Progenitor cell of endocrine pancreas (in vitro differentiated cells): Measurements from ENCODE around the gene FXYD4. TPM values are rescaled to one million over a fixed set of nuclear protein-coding genes. Genes with fewer than 3 reads are reported as not detected.
"Not testable (repeated sequence)": the region's sequence is repeated elsewhere in the genome, so short reads cannot be mapped to it uniquely, and the experiment has no call there.

Experiments
- DNase-seq: peaks from one replicate; pipeline ENCODE4 v3.0.0; 2021; ENCODE audit warnings: low spot score; ENCODE audit not compliant: unreplicated experiment
- H3K27ac Mint-ChIP-seq: 2 replicates; pipeline ENCODE4 v1.8.0; 2021; ENCODE audit warnings: mild to moderate bottlenecking, moderate library complexity, mixed read lengths
- H3K27me3 Mint-ChIP-seq: 2 replicates; pipeline ENCODE4 v1.8.0; 2021; ENCODE audit warnings: mixed read lengths
- H3K36me3 Mint-ChIP-seq: 2 replicates; pipeline ENCODE4 v1.8.0; 2022; ENCODE audit warnings: mixed read lengths; ENCODE audit not compliant: insufficient read depth
- H3K4me1 Mint-ChIP-seq: 2 replicates; pipeline ENCODE4 v1.8.0; 2021; ENCODE audit warnings: low read depth, mixed read lengths
- H3K4me3 Mint-ChIP-seq: 2 replicates; pipeline ENCODE4 v1.8.0; 2021; ENCODE audit warnings: low read depth, mild to moderate bottlenecking, moderate library complexity, mixed read lengths
- H3K9me3 Mint-ChIP-seq: 2 replicates; pipeline ENCODE4 v1.8.0; 2021; ENCODE audit warnings: low read depth, mixed read lengths
- CTCF ChIP-seq: fragments of 200-600 bp; sonication (generic); IDR thresholded peaks from one replicate; pipeline ENCODE4 v1.5.0; 2021; ENCODE audit warnings: antibody characterized with exemption, mild to moderate bottlenecking; ENCODE audit not compliant: unreplicated experiment
- total RNA-seq: library from RNA; stranded (reverse); gene quantifications from 2 replicates; pipeline ENCODE4 v1.2.1, GENCODE V29; 2021

Gene FXYD4
- total RNA-seq, 1 donor from 2014 or later = not detected

GRCh38 chr10:43336061-43336460 is 35.4 kb upstream of the FXYD4 start:
- Mint-ChIP-seq H3K4me1 (peaks cover 16% of the 10 kb centered on the region), H3K36me3 (no peaks in the 10 kb centered on the region), H3K9me3 (no peaks in the 10 kb centered on the region), H3K27me3 (peaks cover 13% of the 10 kb centered on the region), H3K4me3 (no peak overlapping the region), H3K27ac (no peak overlapping the region)
- TF ChIP-seq CTCF = no peak
- DNase-seq = no peak

- H3K27ac Mint-ChIP-seq = peak overlapping the region; percentile 85
- no peak for TF ChIP-seq CTCF
- no peak overlapping the region for H3K4me3 Mint-ChIP-seq
- DNase-seq = no peak
- H3K36me3 Mint-ChIP-seq = no peaks in the 10 kb centered on the region
- H3K4me1 Mint-ChIP-seq = peaks cover 14% of the 10 kb centered on the region
- H3K27me3 Mint-ChIP-seq = peaks cover 13% of the 10 kb centered on the region
- H3K9me3 Mint-ChIP-seq = no peaks in the 10 kb centered on the region
Observed at GRCh38 chr10:43336641-43337318, 34.7 kb upstream of the FXYD4 start.

GRCh38 chr10:43337536-43337935 is 33.9 kb upstream of the FXYD4 start:
- H3K9me3 Mint-ChIP-seq, H3K36me3 Mint-ChIP-seq, DNase-seq, H3K4me3 Mint-ChIP-seq, H3K27ac Mint-ChIP-seq: not testable (repeated sequence)
- Mint-ChIP-seq H3K4me1 (peaks cover 13% of the 10 kb centered on the region), H3K27me3 (peaks cover 13% of the 10 kb centered on the region)

- H3K27ac Mint-ChIP-seq = peak overlapping the region; percentile 67
Observed at GRCh38 chr10:43338117-43338516, 33.3 kb upstream of the FXYD4 start.

GRCh38 chr10:43339136-43339535 is 32.3 kb upstream of the FXYD4 start:
- Mint-ChIP-seq H3K4me1 (peaks cover 13% of the 10 kb centered on the region), H3K9me3 (no peaks in the 10 kb centered on the region), H3K27me3 (peaks cover 13% of the 10 kb centered on the region), H3K4me3 (no peak overlapping the region), H3K36me3 (no peaks in the 10 kb centered on the region), H3K27ac (no peak overlapping the region)
- no peak for DNase-seq
- no peak for TF ChIP-seq CTCF

More at GRCh38 chr10:43338117-43338516, 33.3 kb upstream of the FXYD4 start:
- peaks cover 13% of the 10 kb centered on the region for H3K27me3 Mint-ChIP-seq
- peaks cover 13% of the 10 kb centered on the region for H3K4me1 Mint-ChIP-seq
- no peak for TF ChIP-seq CTCF
- no peak overlapping the region for H3K4me3 Mint-ChIP-seq
- no peak for DNase-seq
- no peaks in the 10 kb centered on the region for H3K36me3 Mint-ChIP-seq
- no peaks in the 10 kb centered on the region for H3K9me3 Mint-ChIP-seq

GRCh38 chr10:43340101-43340500 is 31.3 kb upstream of the FXYD4 start:
- Mint-ChIP-seq H3K9me3 (no peaks in the 10 kb centered on the region), H3K27me3 (peaks cover 13% of the 10 kb centered on the region), H3K4me1 (peaks cover 13% of the 10 kb centered on the region), H3K27ac (no peak overlapping the region), H3K4me3 (no peak overlapping the region), H3K36me3 (no peaks in the 10 kb centered on the region)
- no peak for DNase-seq
- no peak for TF ChIP-seq CTCF
